AG08395 (cell line): ENCODE data around the gene DTNB.

ENCODE experiments used
- DNase-seq: peaks from one replicate; pipeline ENCODE4 v3.0.0; 2012; ENCODE audit warnings: mixed read lengths, low spot score

DTNB gene

DNA sequence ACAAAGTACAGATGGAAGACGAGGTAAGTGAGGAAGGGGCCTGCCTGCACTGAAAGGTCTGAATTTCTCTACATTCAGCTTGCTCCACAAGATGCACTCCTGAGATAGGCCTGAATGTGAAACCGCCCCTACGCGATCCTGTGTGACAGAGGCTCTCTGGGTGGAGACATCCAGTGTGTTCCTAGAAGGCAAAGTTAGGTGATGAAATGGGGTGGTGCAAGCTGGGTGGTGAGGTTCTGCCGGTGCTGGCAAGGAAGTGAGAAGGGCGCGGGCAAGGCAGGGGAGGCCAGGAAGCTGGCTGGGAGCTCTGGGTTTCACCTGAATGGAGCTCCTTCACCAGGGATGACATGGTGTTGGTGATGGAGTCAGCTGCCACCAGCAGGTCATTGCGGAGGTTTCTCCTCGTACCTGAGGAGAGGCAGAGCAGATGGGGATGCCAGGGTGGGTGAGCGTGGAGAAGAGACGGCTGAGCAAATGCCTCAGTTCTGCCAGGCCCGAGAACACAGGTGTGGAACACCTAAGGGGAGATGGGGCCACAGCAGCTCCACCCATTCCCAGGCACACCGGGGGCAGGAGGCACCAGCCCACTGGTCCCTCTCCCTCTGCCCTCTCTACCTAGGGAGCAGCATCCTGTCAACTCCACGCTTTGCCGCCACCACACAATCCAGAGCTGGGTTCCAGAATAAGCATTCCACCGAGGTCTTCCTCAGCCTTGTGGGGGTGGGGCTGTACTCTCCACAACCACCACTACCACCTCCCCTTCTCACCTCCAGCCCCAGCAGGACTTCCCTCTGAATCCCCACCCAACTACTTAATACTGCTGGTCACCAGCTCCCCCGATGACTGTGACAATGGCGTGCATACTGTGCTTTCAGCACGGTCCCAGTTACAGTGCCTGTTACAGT lies 286.2 kb downstream of the DTNB start:
- no peak for DNase-seq

- DNase-seq, result no peak
Measured at GRCh38 chr2:25385910-25386309, 287.5 kb downstream of the DTNB start.

DNA sequence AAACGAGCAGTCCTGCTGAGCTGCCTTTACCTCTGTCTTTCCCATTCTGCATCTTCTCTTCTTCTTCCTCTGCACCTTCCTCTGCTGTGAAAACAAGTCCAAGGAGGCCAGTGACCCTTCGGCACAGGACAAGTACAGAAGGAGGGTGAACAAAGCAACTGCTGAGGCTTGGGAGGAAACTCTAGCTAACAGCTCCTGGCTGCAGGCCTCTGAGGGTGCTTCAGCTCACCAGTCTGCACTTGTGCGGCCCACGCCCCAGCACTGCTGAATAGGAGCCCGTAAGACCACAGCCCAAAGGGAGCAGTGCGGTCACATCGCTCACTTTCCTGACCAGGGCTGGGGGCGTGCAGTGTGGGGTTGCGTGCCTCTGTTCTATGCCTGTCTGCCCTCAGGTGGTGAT lies 289.6 kb downstream of the DTNB start:
- no peak for DNase-seq

- no peak for DNase-seq
Measured at GRCh38 chr2:25381502-25381901, 291.9 kb downstream of the DTNB start.

GRCh38 chr2:25380586-25381375 lies 292.6 kb downstream of the DTNB start:
- no peak for DNase-seq

DNA sequence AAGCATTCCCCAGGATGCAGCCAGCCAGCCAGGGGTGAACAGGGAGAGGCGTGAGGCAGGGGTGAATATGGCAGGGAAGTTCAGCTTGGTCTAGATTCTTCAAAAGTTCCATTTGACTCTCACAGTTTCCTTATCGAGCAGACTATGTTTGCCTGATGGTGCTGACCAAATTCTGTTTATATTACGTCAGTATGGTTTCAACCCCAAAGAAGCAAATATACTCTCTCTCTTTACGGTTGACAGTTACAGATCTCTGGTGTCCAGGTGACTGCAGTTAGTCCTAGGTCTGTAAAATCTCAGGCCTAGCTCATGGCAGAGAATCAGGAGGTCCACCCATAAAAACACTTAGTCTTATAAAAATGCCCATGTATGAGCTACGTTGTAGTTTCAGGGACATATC lies 293.4 kb downstream of the DTNB start:
- no peak for DNase-seq

DNA sequence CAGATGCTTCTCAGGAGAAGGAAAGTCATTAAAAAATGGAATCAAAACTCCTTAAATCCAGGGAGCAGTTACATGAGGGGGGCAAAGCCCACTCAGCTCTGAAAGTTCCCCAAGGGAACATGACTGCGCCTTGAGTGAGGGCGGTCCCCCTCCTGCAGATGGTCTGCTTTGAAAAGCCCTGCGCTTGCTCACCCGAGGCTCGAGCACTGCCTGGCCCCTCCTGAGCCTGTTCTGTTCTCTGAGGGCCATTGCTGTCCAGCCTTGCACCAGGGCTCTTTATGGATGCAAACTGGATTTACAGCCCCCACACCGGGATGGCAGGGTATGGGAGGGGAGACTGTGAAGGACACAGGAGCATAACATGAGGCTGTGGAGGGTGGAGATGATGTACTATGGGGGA lies 293.8 kb downstream of the DTNB start:
- no peak for DNase-seq

GRCh38 chr2:25378731-25379490 lies 294.5 kb downstream of the DTNB start:
- DNase-seq, result no peak

GRCh38 chr2:25377822-25378421 lies 295.5 kb downstream of the DTNB start:
- no peak for DNase-seq

- DNase-seq, result peak; percentile 90
Measured at GRCh38 chr2:25376750-25377621, 296.4 kb downstream of the DTNB start.

- no peak for DNase-seq
Measured at GRCh38 chr2:25375989-25376545, 297.3 kb downstream of the DTNB start.

DNA sequence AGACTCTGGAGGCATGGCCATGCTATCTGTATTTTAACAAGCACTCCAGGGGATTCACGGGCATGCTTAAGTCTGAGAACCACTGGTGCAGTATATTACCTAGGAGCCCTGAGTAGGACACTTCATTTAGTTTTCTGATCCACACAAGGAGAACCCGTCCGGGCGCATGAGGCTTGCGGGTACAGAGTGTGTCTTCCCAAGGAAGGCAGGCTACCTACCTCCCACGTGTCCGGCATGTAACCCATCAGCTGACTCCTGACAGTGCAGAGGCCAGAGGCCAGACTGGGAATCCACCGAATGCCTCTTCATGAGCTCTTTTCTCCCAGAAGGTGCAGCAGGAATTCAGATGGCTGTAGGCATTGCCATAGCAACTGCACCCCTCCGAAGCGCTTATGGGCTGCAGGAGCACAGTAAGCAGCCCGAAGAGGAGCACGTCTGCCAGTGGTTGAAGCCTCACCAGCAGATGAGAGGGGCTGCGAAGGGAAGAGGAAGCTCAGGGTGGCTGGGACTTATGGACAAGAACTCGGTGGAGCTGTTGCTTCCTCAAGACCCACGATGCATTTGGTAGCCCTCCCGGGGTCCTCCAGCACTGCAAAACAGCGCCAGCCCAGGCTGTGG lies 297.9 kb downstream of the DTNB start:
- DNase-seq, result no peak

DNA sequence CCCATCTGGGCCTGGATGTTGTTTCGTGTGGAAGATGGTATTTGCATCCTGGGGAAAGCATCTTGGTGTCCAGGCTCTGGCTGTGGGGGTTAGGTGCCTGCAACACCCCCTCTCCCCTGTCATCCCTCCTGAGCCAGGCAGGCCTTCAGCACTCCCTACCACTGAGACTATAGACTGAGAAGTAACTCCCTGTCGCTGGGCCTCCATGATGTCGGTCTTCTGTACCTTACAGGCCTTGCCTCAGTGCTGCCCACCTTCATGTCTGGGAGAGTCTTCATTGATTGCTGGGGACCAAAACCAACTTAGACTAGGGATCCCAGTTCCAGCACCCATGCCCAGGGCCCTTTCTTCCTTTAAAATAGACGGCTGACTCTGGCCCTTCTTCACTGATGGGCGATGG lies 298.6 kb downstream of the DTNB start:
- no peak for DNase-seq

- no peak for DNase-seq
Measured at GRCh38 chr2:25374411-25374810, 299.0 kb downstream of the DTNB start.

DNA sequence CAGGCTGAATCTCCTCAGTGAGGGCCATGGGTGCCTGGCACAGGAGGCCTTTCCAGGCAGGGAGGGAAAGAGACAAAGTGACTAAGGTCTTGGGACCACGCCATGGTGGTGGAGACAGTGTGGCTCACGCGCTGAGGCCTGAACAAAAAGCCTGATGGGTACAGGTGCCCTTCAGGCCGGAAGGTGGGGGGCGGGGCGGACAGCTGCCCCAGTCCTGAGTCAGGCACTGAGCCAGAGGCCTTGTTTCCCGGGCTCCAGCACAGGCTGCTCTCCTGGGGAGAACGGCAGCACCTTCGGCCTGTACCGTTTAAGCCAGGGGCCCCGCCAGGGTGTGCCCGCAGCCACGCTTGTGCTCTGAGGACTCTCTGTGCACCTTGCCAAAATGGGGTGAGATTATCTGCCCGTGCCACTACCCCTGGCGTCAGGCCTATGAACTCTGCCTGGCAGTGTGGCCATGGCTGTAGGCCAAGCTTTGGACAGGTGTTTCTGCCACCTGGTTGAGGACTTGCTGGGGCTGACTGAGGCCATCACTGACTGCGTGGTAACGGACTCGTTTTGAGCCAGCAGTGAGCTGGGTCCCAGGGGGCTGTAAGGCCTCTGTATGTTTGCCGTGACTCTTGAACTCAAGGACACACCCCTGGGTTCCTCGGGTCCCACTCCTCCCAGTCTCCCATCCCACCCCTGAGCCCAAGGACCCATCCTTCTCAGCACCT lies 300.0 kb downstream of the DTNB start:
- no peak for DNase-seq

- DNase-seq, result no peak
Measured at GRCh38 chr2:25372405-25373268, 300.7 kb downstream of the DTNB start.

DNA sequence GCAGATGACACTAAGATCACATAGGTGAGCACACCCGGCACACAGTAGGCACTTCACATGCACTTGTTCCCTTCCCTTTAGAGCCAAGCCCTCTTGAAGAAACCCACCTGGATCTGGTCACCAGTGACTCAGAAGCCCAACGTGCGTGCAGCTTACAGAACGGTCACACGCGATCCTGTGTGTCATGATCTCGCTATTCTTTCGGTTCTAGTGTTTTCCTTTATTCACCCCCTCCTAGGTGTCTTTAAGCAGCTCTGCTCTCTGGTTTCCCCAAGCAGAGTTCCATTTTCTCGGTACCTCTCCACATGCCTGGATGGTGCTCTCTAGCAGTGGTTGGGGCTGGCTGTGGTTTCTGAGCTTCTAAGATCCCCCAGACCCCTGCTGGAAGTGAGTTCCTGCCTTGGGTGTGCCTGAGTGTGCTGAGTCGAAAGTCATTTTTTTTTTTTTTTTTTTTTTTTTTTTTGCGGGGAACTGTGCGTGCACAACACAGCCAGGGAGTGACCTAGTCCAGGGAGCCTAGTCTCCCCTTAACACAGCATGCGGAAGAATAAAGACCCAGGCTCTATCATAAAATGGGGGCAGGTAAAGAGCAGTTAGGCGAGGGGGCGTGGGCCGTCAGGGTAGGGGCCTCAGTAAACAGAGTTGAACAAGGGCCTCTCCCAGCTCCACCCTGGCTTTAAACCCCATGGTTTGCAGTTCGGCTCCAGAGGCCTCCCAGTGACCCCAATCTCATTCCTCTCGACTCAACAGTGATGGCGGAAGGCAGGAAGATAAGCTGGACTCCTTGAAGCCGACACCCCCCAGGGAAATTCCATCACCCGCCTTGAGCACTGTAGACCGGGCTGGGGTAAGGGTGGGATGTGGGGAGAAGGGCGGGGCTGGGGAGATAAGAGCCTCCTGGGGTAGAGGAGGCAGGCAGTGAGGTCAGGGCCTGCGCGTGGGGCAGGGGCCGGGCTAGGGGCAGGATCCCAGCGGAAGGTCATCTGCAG lies 301.8 kb downstream of the DTNB start:
- DNase-seq, result no peak
